ENCODE measurements around the gene FNIP2. TPM values are rescaled to one million over a fixed set of nuclear protein-coding genes. Genes with fewer than 3 reads are reported as not detected.

FNIP2 gene
- total RNA-seq, 1 donor from 2014 or later: 44.2 TPM

DNA sequence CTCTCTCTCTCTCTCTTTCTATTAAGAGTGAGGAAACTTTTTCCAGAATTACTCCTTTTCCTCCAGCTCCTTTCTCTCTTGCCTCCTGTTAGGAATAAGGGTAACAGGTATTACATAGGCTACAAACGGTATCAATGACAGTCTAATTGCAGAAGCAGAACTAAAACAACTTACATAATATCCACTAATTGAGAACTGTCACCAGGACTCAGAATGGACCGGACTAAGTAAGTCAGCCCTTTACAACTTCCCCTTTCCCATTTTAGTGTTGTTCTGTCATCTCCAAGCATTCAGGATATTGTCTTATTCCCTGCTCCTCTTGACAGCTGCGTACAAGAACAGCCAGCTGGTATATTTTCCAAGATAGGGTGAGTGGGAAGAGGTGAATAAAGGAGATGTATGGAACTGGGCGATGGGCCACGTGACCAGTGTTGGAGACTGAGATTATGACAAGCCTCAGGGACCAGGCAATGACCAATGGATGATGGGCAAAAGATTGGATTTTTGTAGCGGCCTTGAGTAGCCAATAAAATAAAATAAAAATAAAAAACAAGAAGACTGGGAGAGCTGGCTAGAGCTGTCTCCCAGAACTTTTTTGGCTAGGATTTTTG is 2.3 kb upstream of the FNIP2 start:
- TF ChIP-seq, protein P1, sequence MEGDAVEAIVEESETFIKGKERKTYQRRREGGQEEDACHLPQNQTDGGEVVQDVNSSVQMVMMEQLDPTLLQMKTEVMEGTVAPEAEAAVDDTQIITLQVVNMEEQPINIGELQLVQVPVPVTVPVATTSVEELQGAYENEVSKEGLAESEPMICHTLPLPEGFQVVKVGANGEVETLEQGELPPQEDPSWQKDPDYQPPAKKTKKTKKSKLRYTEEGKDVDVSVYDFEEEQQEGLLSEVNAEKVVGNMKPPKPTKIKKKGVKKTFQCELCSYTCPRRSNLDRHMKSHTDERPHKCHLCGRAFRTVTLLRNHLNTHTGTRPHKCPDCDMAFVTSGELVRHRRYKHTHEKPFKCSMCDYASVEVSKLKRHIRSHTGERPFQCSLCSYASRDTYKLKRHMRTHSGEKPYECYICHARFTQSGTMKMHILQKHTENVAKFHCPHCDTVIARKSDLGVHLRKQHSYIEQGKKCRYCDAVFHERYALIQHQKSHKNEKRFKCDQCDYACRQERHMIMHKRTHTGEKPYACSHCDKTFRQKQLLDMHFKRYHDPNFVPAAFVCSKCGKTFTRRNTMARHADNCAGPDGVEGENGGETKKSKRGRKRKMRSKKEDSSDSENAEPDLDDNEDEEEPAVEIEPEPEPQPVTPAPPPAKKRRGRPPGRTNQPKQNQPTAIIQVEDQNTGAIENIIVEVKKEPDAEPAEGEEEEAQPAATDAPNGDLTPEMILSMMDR (IDR thresholded peaks at IDR 0.05; ENCODE audit: insufficient read depth, low read length, poor library complexity, severe bottlenecking): no peak
- no peaks in the 10 kb centered on the region for H3K27me3 ChIP-seq (ENCODE audit: control insufficient read depth, insufficient read depth, low read length)
- no peak overlapping the region for H3K4me3 ChIP-seq (ENCODE audit: low read depth, low read length)
- no peak for DNase-seq (ENCODE audit: low read depth)
- H3K36me3 ChIP-seq (ENCODE audit: control insufficient read depth, insufficient read depth, low read length): no peaks in the 10 kb centered on the region

DNA sequence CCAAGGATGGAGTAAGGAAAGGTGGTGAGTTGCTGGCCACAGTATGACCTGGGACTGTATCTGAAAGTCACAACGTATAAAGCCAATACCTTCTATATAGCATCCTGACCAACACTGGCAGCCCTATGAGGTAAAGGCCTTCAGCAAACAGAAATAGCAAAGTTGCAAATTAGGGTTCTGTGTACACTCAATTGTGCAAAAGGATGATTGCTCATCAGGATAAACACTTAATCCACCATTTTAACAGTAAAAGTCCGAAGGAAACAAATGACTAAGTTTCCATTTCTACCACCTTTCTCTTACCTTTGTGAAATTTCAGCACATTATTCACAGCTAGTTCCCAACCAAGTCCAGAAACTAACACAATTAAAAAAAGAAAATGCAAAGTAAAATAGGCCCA is 1.4 kb upstream of the FNIP2 start:
- Histone ChIP-seq H3K27me3 (ENCODE audit: control insufficient read depth, insufficient read depth, low read length) (no peaks in the 10 kb centered on the region), H3K36me3 (ENCODE audit: control insufficient read depth, insufficient read depth, low read length) (no peaks in the 10 kb centered on the region), H3K4me3 (ENCODE audit: low read depth, low read length) (no peak overlapping the region)
- TF ChIP-seq, protein P1 (IDR thresholded peaks at IDR 0.05; ENCODE audit: insufficient read depth, low read length, poor library complexity, severe bottlenecking): no peak
- no peak for DNase-seq (ENCODE audit: low read depth)

DNA sequence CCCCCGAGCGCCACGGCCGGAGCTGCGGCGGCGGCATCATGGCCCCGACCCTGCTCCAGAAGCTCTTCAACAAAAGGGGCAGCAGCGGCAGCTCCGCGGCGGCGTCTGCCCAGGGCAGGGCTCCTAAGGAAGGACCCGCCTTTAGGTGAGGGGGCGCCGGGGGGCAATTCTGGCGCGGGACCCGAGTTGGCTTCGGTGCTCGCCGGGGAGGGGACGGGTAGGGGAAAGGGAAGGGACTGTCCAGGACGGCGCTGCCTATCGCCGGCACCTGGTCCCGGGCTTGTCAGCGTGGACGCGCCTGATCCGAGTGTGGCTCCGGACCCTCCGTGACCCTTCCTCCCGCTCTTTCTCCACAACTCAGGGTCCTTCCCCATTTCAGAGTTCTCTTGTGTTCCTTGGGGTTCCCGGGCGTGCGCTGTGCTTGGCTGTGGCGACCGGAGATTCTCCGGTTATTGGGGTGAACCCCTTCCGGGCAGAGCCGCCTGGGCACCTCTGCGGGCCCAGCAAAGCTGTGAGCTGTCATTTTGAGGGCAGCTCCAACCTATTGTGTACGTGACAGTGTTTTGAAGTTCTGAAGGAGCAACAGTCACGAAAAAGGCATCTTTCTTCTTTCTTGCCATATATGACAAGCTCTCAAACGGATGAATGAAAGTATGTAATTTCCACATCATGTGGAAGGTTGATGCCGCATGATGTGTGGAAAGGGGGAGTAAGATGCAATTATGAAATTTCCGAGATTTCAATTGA is 522 bp downstream of the FNIP2 start:
- TF ChIP-seq, protein P1 (IDR thresholded peaks at IDR 0.05; ENCODE audit: insufficient read depth, low read length, poor library complexity, severe bottlenecking): no peak
- Histone ChIP-seq H3K27me3 (ENCODE audit: control insufficient read depth, insufficient read depth, low read length) (no peaks in the 10 kb centered on the region), H3K36me3 (ENCODE audit: control insufficient read depth, insufficient read depth, low read length) (no peaks in the 10 kb centered on the region), H3K4me3 (ENCODE audit: low read depth, low read length) (peak overlapping the region; percentile 60)
- no peak for DNase-seq (ENCODE audit: low read depth)

DNA sequence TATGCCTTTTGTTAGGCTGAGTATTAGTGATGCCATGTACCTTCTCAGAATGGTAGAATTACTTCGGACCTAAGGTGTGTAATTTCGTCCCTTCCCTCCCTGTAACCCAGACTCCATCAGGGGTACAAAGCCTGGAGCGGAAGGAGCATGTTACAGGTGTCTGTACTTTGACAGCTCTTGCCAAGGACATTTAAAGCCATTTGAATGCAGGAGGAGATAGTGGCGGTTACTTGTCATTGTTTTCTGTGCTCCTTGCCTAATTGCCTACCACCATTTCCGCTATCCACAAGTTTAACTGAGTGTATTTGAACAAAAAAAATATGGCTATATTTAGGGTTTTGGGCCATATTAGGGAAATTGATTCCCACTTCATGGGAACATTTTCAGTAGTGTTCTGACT is 1.8 kb downstream of the FNIP2 start:
- TF ChIP-seq, protein P1 (IDR thresholded peaks at IDR 0.05; ENCODE audit: insufficient read depth, low read length, poor library complexity, severe bottlenecking): no peak
- Histone ChIP-seq H3K36me3 (ENCODE audit: control insufficient read depth, insufficient read depth, low read length) (no peaks in the 10 kb centered on the region), H3K4me3 (ENCODE audit: low read depth, low read length) (no peak overlapping the region), H3K27me3 (ENCODE audit: control insufficient read depth, insufficient read depth, low read length) (no peaks in the 10 kb centered on the region)
- no peak for DNase-seq (ENCODE audit: low read depth)

DNA sequence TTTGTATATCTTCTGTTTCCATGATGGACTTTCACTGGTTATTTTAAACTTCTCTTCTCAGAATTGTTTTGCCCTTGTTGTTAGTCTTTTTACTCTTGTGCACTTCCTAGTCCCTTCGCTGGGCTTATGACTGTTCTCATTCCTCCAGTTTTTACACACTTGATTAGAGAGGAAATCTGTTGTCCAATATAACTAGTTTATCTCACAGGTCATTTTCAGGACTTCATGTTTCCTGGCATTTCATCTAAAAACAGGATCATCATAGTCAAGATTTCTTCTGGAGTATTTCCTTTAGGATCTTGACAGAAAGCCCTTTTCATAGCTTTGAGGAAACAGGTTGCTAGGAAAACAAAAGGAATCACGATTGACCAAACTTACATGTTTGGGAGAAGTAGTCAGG is 3.0 kb downstream of the FNIP2 start:
- no peak for DNase-seq (ENCODE audit: low read depth)
- TF ChIP-seq, protein P1 (IDR thresholded peaks at IDR 0.05; ENCODE audit: insufficient read depth, low read length, poor library complexity, severe bottlenecking): no peak
- H3K4me3 ChIP-seq (ENCODE audit: low read depth, low read length): no peak overlapping the region
- H3K27me3 ChIP-seq (ENCODE audit: control insufficient read depth, insufficient read depth, low read length): no peaks in the 10 kb centered on the region
- no peaks in the 10 kb centered on the region for H3K36me3 ChIP-seq (ENCODE audit: control insufficient read depth, insufficient read depth, low read length)
